NCI-H82 (cell line): ENCODE measurements around the gene COX6B1.
"Not testable (repeated sequence)": the region's sequence is repeated elsewhere in the genome, so short reads cannot be mapped to it uniquely, and the experiment has no call there.

Experiments
- DNase-seq: peaks from one replicate; lab custom pipeline; 2025; lab: John Stamatoyannopoulos, UW

COX6B1 gene

GRCh38 chr19:35633727-35634440 is 14.2 kb upstream of the COX6B1 start:
- no peak for DNase-seq

GRCh38 chr19:35636651-35637050 is 11.5 kb upstream of the COX6B1 start:
- no peak for DNase-seq

DNA sequence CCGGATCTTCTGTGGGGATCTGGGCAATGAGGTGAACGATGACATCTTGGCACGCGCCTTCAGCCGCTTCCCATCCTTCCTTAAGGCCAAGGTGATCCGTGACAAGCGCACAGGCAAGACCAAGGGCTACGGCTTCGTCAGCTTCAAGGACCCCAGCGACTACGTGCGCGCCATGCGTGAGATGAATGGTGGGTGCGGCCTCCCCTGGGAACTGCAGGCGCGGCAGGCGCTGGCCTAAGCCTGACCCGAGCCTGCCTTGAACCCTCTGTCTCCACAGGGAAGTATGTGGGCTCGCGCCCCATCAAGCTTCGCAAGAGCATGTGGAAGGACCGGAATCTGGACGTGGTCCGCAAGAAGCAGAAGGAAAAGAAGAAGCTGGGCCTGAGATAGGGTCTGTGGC is 11.0 kb upstream of the COX6B1 start:
- no peak for DNase-seq

- no peak for DNase-seq
These were observed 8.8 kb upstream of the COX6B1 start for GRCh38 chr19:35639321-35639639.

GRCh38 chr19:35639863-35640262 is 8.3 kb upstream of the COX6B1 start:
- no peak for DNase-seq

GRCh38 chr19:35641515-35642151 is 6.5 kb upstream of the COX6B1 start, which contains the start of gene ETV2:
Gene ETV2 (plus strand): TSS chr19:35641745. CDS start chr19:35642461, 716 bp downstream.
- peak; percentile 38 for DNase-seq

GRCh38 chr19:35642312-35642711 is 5.8 kb upstream of the COX6B1 start:
- DNase-seq: peak; percentile 17

DNA sequence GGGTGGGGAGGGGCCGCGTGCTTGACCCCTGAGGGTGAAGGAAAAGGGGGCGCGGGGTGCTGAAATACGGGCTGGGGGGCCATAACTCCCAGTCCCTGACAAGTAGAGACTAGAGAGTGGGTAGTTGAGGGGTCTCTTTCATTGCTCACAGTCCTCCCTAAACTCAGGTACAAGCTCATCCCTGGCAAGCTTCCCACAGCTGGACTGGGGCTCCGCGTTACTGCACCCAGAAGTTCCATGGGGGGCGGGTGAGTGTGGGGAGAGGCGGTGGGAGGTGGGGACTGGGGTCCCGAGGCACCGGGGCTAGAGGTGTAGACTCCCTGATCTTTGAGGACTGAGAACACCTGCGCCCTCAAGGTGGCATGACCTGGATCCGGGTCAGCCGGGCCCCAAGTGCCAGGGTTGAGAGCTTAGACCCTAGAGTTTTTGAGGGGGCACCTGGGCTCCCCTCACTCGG is 5.3 kb upstream of the COX6B1 start:
- no peak for DNase-seq

GRCh38 chr19:35643255-35644205 is 4.6 kb upstream of the COX6B1 start:
- peak; percentile 95 for DNase-seq

DNA sequence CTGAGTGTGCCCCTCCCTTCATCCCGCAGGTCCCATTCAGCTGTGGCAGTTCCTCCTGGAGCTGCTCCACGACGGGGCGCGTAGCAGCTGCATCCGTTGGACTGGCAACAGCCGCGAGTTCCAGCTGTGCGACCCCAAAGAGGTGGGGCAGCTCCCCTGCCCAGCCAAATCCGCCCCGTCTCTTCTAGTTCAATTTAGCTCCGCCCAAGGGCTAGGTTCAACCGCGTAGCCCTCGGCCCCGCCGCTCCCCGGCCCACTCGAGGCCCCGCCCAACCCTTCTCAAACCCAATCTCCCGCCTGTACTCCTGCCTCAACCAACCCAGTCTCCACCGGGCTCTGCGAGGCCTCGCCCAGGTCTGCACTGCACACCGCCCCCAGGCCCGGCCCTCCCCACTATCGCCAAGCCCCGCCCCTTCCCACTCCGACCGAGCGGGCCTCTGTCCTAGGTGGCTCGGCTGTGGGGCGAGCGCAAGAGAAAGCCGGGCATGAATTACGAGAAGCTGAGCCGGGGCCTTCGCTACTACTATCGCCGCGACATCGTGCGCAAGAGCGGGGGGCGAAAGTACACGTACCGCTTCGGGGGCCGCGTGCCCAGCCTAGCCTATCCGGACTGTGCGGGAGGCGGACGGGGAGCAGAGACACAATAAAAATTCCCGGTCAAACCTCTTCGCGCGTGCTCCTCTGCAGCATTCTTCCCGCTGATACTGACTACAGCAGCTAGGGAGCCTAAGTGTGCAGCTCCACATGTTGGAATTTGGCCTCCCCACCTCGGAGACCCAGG is 3.7 kb upstream of the COX6B1 start:
- peak; percentile 98 for DNase-seq

GRCh38 chr19:35644987-35645679 is 3.0 kb upstream of the COX6B1 start:
- peak; percentile 91 for DNase-seq

DNA sequence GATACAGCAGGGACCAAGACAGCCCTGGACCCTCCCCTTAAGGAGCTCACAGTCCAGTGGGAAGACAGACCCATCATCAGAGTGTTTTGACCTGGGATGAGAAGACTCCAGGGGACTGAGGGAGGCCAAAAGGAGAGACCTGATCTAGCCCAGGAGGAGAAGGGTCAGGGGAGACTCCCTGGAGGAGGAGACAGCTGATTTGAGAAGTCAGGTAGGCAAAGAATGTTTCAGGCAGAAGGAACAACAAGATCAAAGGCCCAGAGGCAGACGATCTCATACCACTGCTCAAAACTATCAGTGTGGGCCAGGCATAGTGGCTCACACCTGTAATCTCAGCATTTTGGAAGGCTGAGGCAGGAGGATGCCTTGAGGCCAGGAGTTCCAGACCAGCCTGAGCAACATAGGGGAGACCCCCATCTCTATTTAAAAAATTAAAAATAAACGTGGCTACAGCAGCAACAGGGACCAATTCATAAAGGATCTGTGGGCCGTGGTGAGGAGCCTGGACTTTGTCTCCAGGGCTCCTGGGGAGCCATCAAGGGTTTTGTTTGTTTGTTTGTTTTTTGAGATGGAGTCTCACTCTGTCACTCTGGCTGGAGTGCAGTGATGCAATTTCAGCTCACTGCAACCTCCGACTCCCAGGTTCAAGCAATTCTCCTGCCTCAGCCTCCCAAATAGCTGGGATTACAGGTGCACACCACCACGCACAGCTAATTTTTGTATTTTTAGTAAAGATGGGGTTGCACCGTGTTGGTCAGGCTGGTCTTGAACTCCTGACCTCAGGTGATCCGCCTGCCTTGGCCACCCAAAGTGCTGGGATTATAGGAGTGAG is 2.2 kb upstream of the COX6B1 start:
- no peak for DNase-seq

GRCh38 chr19:35650581-35650980 is 2.5 kb downstream of the COX6B1 start:
- no peak for DNase-seq

DNA sequence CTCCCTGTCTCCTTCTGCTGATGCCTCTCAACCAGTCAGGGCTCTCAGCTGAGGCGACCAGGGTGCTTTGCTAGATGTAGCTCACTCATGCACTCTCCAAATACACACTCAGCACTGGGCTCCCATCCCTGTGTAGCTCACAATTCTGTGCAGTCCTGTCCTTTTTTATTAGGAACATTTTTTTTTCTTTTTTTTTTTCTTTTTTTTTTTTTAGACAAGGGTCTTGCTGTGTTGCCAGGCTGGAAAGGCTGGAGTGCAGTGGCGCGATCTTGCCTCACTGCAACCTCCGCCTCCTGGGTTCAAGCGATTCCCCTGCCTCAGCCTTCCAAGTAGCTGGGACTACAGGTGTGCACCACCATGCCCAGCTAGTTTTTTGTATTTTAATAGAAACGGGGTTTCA is 6.7 kb downstream of the COX6B1 start:
- DNase-seq: not testable (repeated sequence)

DNA sequence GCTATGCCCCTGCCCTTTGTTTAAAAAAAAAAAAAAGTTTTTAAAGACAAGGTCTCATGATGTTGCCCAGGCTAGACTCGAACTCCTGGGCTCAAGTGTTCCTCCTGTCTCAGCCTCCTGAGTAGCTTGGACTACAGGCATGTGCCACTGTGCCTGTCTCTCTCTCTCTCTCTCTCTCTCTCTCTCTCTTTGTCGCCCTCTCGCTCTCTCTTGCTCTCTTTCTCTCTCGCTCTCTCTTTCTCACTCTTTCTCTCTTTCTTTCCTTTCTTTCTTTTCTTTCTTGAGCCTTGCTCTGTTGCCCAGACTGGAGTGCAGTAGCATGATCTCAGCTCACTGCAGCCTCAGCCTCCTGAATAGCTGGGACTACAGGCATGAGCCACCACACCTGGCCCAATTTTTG is 7.5 kb downstream of the COX6B1 start:
- no peak for DNase-seq

- no peak for DNase-seq
These were observed 8.6 kb downstream of the COX6B1 start for GRCh38 chr19:35656700-35657099.

DNA sequence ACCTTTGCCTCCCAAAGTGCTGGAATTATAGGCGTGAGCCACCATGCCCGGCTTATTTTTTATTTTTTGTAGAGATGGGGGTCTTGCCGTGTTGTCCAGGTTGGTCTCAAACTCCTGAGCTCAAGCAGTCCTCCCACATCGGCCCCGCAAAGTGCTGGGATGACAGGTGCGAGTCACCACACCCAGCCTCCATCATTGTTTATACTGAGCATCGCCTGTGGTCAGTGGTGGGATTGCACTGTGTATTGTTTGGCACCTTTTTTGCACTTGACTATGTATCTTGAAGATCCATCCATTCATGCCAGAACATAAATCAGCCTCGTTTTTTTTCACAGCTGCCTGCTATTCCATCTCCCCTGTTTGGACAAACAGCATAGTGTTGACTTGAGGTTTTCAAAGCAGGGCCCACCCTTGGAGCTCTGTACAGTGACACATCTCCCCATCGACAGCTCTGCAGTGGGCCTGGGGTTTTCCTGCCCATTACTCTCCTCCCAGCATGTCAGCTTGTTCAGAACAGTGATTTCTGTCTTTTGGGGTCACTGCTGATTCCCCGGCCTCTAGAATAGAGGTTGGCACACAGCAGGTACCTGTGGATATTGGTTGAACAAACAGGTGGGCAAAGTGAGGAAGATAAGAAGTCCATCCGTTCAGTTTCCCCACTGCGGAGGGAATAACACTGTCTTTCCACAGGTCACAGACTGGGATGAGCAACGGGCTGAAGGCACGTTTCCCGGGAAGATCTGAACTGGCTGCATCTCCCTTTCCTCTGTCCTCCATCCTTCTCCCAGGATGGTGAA is 10.0 kb downstream of the COX6B1 start:
- no peak for DNase-seq

GRCh38 chr19:35661995-35662340 is 13.8 kb downstream of the COX6B1 start:
- no peak for DNase-seq

DNA sequence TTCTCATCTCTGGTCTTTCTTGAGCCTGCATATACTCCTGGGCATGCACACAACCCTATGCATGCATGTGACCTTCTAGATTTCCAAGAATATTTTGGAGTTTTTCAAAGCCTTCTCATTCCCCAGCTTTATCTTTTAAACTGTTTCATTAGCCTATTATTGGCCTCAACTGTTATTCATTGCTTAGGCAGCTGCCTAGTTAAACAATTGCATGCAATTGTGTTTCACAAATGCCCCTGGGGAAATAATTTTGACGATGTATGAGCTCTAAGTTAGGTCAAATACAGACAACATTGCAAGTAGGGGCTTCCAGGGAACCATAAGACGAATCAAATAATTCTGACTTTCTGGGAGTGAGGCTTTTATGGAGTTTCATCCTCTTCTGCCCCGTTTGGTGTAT is 15.9 kb downstream of the COX6B1 start:
- DNase-seq: no peak

- DNase-seq: no peak
These were observed 17.0 kb downstream of the COX6B1 start for GRCh38 chr19:35665157-35665556.
